ENCODE results near the gene FRMD8. TPM values are rescaled to one million over a fixed set of nuclear protein-coding genes. Genes with fewer than 3 reads are reported as not detected.

The FRMD8 gene
- total RNA-seq, 4 donors from 2014 or later, result 19.9 to 31.5 (median 21.3) TPM

DNA sequence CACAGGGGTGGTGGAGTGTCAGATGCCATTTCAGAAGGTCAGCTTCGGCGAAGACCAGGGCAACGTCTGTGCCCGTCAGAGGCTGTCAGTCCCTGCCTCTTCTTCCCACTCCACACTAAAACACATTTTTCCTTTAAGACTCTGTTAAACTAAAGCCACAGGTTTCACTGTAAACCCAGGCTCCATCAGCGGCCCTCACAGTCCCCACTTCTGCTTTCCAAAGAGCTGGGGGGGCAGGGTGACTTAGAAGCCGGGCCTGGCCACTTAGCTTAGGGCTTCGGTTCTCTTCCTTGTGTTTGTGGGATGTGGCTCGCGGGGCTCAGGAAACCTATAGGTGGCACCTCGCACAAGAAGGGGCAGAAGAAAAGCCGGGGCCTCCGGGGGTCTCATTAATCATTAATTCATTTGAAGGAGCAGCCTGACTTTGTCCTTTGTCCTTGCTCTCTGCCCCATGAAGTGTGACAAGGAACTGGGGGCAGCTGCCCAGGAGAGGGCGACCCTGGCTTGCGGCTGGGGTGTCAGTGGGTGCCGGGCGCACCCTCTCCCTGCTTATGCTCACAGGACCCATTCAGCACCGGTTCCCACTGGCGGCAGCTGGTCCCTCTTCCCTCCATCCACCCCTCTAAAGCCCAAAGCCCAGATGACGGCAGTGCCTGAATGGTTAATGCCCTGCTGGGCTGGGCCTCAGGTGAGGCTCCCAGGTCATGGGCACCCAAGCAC is 8.1 kb upstream of the FRMD8 start:
- WGBS, 2 donors (ENCODE audit: low coverage in 1 of 2), result 60% methylated on average over 8 of the region's 19 CpGs; no CpG with 5 or more reads in 1 of the 2 donors
- Histone ChIP-seq H3K4me1 (peaks cover 0 to 31% (median 16%) of the 10 kb centered on the region in 3 donors), H3K4me3 (no peak overlapping the region), H3K36me3 (peaks cover 0 to 13% of the 10 kb centered on the region in 2 donors), H3K27me3 (no peaks in the 10 kb centered on the region), H3K9me3 (no peaks in the 10 kb centered on the region), H3K27ac (no peak overlapping the region)
- TF ChIP-seq POLR2AphosphoS5 (IDR thresholded peaks at IDR 0.05) (no peak), EP300 (IDR thresholded peaks at IDR 0.05) (no peak), POLR2A (IDR thresholded peaks at IDR 0.05) (no peak)
- TF ChIP-seq, protein P1, sequence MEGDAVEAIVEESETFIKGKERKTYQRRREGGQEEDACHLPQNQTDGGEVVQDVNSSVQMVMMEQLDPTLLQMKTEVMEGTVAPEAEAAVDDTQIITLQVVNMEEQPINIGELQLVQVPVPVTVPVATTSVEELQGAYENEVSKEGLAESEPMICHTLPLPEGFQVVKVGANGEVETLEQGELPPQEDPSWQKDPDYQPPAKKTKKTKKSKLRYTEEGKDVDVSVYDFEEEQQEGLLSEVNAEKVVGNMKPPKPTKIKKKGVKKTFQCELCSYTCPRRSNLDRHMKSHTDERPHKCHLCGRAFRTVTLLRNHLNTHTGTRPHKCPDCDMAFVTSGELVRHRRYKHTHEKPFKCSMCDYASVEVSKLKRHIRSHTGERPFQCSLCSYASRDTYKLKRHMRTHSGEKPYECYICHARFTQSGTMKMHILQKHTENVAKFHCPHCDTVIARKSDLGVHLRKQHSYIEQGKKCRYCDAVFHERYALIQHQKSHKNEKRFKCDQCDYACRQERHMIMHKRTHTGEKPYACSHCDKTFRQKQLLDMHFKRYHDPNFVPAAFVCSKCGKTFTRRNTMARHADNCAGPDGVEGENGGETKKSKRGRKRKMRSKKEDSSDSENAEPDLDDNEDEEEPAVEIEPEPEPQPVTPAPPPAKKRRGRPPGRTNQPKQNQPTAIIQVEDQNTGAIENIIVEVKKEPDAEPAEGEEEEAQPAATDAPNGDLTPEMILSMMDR (IDR thresholded peaks at IDR 0.05), result no peak
- no peak for ATAC-seq

DNA sequence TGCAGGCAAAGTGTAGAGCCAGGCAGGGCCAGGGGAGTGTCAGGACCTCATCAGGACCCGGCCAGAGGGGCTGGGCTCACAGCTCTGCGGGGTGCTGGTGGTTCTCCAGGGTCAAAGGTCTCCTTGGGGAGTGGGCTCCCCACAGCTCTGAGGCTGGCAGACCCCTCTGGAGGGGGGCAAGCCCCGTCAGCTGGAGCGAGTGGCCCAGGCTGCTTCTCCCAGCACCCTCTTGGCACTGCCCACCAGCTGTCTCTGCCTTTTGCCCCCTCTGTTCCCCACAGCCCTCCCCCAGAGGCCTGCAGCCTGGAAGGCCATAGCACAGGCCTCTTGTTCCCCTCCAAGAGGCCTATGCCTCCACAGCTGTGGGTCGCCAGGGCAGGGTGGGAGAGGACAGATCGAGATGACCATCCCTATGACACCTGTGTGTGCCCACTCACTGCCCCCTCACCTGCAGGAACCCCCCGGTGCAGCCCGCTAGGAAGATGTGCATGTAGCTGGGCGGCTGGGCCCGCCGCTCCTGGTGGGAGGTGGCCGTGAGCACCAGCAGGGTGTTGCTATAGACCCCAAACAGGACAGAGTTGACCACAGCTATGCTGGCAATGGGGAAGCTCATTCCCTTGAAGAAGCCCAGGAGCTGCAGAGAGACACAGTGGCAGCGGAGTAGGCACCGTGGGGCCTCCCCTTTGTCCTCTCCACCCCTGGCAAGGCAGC is 7.4 kb upstream of the FRMD8 start:
- Histone ChIP-seq H3K36me3 (peaks cover 0 to 13% of the 10 kb centered on the region in 2 donors), H3K4me1 (peaks cover 0 to 38% (median 21%) of the 10 kb centered on the region in 3 donors), H3K4me3 (no peak overlapping the region), H3K27me3 (no peaks in the 10 kb centered on the region), H3K27ac (peak overlapping the region in 1 of 4 donors; percentile 2), H3K9me3 (no peaks in the 10 kb centered on the region)
- WGBS, 2 donors (ENCODE audit: low coverage in 1 of 2), result 60% methylated on average over 1 of the region's 14 CpGs; no CpG with 5 or more reads in 1 of the 2 donors
- TF ChIP-seq EP300 (IDR thresholded peaks at IDR 0.05) (no peak), POLR2AphosphoS5 (IDR thresholded peaks at IDR 0.05) (no peak), POLR2A (IDR thresholded peaks at IDR 0.05) (no peak)
- TF ChIP-seq, protein P1 (IDR thresholded peaks at IDR 0.05), result no peak
- no peak for ATAC-seq

DNA sequence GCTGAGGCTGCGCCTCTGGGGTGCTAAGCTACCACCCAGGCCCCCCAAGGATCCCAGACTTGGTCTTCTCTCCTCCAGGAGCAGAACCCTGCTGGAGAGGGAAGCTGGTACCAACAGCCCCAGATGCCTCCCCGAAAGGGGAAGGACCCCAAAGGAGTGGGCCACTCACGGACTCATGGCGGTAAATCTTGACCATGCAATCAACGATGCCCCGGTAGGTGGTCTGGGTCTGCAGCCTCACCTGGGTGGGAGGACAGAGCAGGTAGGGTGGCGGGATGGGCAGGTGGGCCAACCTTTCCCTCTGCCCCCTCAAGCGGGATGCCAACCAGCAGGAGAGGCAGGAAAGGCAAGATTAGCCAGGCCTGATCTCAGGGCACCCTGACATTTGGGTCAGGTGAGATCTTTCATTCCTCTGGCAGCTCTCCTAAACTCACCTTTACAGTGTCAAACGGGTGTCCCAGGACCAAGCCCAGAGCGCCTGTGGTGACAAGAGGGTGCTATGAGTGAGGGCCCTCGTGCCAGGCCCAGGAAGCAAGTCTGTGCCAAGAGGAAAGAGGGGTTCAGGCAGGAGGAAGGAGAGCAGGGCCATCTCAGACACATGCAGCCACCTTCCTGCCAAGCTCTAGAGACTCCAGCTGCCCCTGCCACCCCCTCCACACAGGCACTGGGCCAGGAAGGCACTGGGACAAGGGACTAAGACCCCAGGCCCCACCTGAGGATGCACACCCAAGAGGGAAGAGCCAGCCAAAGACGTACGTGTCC is 6.6 kb upstream of the FRMD8 start:
- no peaks in the 10 kb centered on the region for H3K27me3 ChIP-seq
- TF ChIP-seq POLR2AphosphoS5 (IDR thresholded peaks at IDR 0.05), result no peak
- H3K9me3 ChIP-seq, result no peaks in the 10 kb centered on the region
- ATAC-seq, result no peak
- H3K4me3 ChIP-seq, result no peak overlapping the region
- H3K36me3 ChIP-seq, result peaks cover 0 to 13% of the 10 kb centered on the region in 2 donors
- WGBS, 2 donors (ENCODE audit: low coverage in 1 of 2), result 60 to 81% methylated on average over 1 to 4 of the region's 13 CpGs
- H3K27ac ChIP-seq, result peak overlapping the region in 1 of 4 donors; percentile 97
- peaks cover 0 to 46% (median 25%) of the 10 kb centered on the region in 3 donors for H3K4me1 ChIP-seq

DNA sequence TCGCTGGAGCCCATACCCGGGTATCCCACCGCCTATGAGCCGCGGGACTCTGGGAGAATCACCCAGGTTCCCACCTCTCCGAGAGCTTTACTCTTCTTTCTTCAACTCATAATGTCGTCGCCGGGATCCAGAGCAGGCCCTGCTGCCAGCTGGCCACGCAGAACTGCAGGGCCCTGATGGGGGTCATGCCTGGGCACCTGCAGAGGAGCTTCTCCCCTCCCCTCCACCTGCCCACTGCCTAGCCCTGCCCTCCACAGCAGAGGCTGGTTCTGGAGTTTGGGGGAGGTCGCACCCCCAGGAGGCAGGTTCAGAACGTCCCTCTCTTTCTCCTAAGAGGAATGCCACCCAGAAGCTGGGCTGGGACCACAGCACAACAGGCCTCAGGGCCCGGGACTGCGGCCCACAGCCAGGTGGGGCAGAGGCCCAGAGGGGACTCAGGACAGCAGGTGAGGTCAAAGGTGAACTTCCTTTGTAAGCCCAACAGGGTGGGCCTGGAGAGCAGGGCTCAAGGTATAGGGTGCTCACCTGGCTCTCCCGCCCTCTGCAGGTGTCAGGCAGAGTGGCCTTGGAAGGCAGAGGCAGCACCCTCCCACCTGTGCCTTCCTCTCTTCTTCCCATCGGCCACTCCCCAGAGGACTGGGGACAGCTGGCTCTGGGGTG is 5.8 kb upstream of the FRMD8 start:
- no peak for ATAC-seq
- Histone ChIP-seq H3K27ac (peak overlapping the region in 3 of 4 donors; percentile 54 to 97 (median 95)), H3K27me3 (no peaks in the 10 kb centered on the region), H3K9me3 (no peaks in the 10 kb centered on the region), H3K36me3 (peaks cover 0 to 13% of the 10 kb centered on the region in 2 donors), H3K4me3 (no peak overlapping the region), H3K4me1 (peaks cover 0 to 53% (median 25%) of the 10 kb centered on the region in 3 donors)
- TF ChIP-seq POLR2A (IDR thresholded peaks at IDR 0.05), result no peak
- WGBS, 2 donors (ENCODE audit: low coverage in 1 of 2), result 80 to 88% methylated on average over 4 to 6 of the region's 16 CpGs

DNA sequence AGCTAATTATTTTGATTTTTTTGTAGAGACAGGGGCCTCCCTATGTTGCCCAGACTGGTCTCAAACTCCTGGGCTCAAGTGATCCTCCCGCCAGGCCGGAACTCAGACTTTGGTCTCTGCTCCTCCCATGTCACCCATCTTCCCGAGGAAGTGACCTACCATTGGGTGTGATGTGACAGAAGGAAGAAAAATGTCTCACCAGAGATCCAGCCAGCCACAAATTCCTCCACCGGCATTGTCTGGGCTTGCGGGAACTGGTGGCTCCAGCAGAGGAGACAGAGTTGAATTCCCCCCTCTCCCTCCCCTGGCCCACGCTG is 4.8 kb upstream of the FRMD8 start:
- WGBS, 2 donors (ENCODE audit: low coverage in 1 of 2), result 0% methylated on average over 2 of the region's 6 CpGs
- peaks cover 0 to 59% (median 25%) of the 10 kb centered on the region in 3 donors for H3K4me1 ChIP-seq

More for the DNA sequence above, 4.8 kb upstream of the FRMD8 start:
- Histone ChIP-seq H3K27me3 (no peaks in the 10 kb centered on the region), H3K9me3 (no peaks in the 10 kb centered on the region), H3K4me3 (peak overlapping the region; percentile 13 to 56), H3K27ac (peak overlapping the region; percentile 90 to 99 (median 96)), H3K36me3 (peaks cover 0 to 13% of the 10 kb centered on the region in 2 donors)
- ATAC-seq, result peak; percentile 6
- TF ChIP-seq EP300 (IDR thresholded peaks at IDR 0.05) (no peak), POLR2A (IDR thresholded peaks at IDR 0.05) (no peak), POLR2AphosphoS5 (IDR thresholded peaks at IDR 0.05) (no peak)
- TF ChIP-seq, protein P1 (IDR thresholded peaks at IDR 0.05), result no peak
